ENCODE measurements around the gene PSORS1C1.
"Not testable (repeated sequence)": the region's sequence is repeated elsewhere in the genome, so short reads cannot be mapped to it uniquely, and the experiment has no call there.

PSORS1C1 gene

DNA sequence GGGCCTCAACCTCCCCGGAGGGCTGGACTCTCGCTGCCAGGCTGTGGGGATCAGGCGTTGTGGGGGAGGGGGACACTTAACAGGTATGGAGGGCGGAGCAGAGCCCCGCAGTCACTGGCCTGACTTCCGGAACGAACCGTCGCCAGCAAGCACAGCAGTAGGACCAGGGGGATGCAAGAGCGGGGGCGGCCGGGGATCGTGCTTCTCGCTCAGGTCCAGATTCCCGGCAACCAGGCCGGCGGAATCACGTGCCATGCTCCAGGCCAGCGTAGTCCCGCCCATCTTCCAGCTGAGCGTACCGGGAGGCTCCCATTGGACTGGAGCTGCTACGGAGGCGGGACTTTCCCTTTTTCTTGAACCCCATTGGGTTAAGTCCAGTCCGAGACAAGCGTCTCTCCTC lies 65.9 kb downstream of the PSORS1C1 start:
- peak; percentile 66 for DNase-seq

DNA sequence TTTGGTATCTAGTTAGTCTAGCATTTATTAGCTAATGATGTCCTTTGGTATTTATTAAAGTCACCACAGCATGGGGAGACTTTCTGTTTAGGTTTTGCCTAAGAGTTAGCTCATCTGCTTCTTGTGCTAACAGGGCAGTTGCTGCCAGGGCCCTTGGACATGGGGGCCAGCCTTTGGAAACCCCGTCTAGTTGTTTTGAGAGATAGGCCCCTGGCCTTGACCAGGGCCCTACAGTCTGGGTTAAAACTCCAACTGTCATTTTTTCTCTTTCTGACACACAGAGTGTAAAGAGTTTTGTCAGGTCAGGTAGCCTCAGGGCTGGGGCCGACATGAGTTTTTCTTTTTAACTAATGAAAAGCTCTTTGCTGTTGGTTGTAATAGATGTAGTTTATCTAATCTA lies 68.7 kb downstream of the PSORS1C1 start:
- DNase-seq: not testable (repeated sequence)

DNA sequence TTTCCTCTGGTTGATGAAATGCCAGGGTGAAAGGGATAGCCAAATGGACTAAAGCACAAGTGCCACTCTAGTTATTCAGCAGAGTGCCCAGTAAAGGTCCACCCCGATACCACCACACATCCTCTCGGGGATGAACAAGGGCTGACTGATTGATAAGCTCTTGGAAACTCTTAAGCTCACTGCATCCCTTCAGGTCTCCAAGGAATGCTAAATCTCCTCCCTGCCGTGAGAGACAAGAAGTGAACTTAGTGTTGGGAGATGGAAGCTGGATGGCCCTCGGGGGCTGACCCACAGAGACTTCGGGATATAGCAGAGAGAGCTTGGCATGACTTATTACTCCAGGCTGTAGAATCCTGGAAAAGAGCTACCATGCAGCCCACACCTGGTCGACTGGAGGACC lies 69.3 kb downstream of the PSORS1C1 start:
- DNase-seq: not testable (repeated sequence)

DNA sequence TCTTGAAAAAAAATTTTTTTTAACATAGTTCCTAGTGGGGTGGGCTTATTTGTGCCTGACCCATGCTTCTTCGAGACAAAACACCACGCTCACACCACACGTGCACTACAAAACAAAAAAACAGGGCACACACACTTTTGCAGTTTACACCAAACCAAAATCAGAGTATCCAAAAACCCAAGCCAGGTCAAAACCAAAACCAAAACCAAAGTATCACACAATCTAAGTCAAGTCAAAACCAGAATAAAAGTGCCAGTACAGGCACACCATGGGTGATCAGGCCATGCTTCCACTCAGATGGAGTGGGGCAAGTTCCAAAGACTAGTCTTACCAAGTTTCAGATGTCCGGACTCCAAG lies 71.1 kb downstream of the PSORS1C1 start:
- not testable (repeated sequence) for DNase-seq

DNA sequence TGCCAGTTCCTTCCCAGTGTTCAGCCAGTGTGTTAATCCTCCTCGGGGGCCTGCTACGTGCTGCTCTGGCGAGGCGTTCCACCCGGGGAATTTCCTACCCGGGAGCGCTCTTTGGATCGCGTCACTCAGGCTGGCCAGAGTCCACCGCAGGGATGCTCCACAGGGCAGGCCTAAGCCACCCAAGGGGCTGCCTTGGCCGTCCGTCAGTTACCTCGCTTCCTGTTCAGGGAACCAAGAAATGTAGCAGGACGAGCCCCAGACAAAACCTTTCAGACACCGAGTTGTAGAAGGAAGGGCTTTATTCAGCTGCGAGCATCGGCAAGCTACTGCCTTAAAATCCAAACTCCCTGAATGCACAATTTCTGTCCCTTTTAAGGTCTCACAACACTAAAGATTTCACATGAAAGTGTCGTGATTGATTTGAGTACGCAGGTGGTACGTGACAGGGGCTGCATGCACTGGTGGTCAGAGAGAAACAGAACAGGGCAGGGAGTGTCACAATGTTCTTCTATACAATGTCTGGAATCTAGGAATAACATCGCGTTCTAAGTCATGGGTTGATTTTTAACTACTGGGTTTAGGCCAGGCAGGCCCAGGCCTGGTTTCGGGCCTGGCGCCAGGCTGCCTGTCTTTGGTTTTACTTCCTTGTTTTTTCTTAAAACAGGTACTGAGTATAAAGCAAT lies 71.6 kb downstream of the PSORS1C1 start:
- no peak for DNase-seq

DNA sequence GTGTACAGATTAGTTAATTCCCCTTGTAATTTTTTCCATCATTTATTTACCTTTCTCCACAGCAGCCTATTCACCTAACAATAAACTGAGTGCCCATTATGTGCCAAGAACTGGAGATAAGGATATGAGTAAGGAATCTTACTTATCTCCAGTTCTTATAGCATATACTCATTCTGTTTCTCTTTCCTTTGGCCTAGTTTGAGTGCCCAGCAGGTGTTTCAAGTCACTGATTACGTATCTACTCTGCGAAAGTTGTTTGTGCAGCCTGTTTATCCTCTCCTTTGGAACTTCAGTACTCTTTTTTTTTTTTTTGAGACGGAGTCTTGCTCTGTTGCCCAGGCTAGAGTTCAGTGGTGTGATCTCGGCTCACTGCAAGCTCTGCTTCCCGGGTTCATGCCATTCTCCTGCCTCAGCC lies 73.2 kb downstream of the PSORS1C1 start:
- no peak for DNase-seq

DNA sequence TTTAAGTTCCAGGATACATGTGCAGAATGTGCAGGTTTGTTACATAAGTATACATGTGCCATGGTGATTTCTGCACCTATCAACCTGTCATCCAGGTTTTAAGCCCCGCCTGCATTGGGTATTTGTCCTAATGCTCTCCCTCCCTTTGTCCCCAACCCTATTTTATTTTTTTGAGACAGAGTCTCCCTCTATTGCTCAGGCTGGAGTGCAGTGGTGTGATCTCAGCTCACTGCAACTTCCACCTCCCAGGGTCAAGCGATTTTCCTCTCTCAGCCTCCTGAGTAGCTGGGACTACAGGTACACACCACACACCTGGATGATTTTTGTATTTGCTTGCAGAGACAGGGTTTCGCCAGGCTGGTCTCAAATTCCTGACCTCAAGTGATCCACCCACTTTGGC lies 74.6 kb downstream of the PSORS1C1 start:
- not testable (repeated sequence) for DNase-seq

All from central memory CD4-positive, alpha-beta T cell (primary cell).